GM21717 (cell line): ENCODE results near the gene AGPAT3.

Source experiments
- ATAC-seq: cut with Tn5 transposase; IDR thresholded peaks from one replicate; pipeline ENCODE4 v1.9.1; 2021; ENCODE audit warnings: mild to moderate bottlenecking, moderate library complexity; ENCODE audit not compliant: unreplicated experiment

The AGPAT3 gene

DNA sequence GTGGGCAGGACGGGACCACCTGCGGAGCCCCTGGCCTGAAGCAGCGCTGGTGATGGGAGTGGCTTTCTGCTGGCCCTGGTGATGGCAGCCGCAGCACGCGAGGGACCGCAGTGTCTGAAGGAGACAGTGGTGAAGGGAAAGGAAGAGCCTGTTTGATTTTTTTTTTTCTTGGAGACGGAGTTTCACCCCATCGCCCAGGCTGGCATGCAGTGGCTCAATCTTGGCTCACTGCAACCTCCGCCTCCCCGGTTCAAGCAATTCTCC, 106.9 kb downstream of the AGPAT3 start:
- no peak for ATAC-seq

DNA sequence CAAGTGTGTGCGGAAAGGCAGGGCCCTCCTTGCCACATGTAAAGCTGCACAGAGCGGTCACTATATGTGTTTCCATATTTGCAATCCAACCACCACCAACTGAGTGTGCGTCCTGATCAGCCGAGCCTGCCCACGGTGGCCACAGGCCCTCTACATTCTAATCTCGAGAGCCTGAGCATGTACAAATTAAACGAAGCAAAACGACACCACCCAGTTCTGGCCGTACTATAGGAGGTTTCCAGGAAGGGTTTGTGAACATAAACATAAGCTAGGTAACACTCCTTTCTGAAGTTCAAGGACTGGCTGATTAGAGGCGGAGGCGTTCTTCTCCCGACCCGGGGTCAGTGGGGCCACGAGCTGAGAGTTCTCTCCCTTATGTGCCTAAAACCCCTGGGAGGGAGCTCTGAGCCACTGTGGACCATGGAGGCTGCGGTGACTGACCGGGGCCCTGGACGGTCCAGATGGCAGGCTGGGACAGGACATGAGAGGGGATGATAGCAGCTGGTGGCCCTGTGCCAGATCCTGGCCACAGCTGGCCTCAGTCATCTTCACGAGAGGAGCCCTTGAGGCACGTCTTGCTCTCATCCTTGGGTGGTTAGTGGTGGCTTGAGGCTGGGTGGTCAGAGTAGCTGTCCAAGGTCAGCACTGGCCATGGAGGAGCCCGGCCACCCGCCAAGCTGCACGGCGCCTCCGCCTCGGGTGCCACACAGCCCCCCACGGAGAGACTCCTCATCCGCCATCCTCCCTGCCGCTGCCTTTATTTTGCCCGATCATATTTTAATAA, 108.0 kb downstream of the AGPAT3 start:
- no peak for ATAC-seq

DNA sequence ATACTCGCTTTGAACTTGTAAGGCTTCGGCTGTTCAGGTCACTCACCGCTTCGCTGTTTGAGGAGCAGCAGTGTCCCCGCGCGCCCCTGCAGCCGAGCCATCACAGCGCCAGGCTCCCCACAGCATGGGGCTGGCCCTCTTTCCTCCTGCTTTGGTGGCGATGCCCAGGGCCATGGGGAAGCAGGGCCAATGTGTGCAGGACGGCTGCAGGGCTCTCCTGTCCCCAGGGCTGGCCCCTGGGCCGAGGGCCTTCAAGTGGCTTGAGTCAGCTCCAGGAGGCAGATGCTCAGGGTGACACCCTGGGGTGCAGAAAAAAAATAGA, 108.6 kb downstream of the AGPAT3 start:
- no peak for ATAC-seq

DNA sequence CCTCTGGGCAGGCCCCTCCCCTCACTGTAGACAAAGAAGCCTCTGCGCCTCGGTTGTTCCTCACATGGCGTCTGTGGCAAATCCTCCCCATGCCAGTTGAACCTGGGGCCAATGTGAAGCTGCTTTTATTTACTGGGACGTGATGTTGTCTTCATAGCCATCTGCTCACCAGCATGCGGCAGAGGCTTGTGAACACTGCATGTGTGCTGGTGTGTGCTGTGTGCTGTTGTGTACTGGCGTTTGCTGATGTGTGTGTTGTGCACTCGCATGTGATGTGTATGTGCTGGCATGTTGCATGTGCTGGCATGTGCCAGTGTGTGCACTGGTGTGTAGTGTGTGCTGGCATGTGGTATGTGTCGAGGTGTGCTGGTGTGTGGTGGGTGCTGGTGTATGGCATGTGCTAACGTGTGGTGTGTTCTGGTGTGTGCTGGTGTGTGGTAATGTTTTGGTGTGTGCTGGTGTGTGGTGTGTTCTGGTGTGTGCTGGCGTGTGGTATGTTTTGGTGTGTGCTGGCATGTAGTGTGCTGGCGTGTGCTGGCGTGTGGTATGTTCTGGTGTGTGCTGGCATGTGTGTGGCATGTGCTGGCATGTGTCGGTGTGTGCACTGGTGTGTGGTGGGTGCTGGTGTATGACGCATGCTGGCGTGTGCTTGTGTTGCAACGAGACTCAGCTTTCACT, 109.9 kb downstream of the AGPAT3 start:
- ATAC-seq = no peak

DNA sequence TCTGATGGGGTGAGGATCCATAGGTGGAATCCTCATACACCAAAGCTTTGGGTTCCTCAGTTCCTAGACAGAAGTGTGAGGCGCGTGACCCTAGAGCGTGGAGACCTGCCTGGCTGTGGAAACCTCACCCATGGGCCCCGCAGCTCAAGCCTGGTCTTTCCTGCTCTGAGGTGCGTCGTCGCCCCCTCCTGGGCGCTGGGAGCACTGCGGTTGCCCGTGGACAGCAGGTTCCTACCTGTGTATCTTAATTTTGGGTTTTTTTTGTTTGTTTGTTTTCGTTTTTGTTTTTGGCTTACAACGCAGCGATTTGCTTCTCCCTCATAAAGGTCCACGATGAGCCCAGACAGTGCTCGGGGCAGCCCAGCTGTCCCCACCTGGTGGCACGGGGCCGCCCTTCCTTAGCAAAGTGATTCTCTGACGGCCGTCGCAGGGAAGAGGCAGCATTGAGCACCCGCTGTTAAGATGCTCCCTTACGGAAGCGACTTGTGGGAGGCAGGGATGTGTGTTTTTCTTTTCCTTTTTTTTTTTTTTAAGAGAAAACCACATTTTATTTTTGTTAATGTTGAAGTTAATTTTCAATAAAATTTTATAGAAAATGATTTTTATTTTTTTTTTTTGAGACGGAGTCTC, 110.6 kb downstream of the AGPAT3 start:
- no peak for ATAC-seq

DNA sequence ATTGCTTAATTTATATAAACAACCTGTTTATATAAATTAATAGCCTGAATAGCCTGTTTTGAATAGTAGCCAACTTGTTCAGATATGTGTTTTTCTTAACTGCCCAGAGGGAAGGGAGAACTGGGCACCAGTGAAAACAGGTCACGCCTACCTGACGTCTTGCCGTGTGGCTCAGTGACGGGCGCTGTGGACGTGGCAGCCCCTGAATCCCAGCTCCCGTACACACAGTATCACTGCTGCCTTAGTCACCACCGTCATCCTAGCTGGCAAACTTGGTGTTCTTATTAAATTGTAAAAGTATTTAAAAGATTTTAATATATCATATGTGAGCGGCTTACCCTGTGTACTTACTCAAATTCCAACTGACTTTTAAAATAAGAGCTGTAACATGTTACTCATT, 111.6 kb downstream of the AGPAT3 start:
- no peak for ATAC-seq

DNA sequence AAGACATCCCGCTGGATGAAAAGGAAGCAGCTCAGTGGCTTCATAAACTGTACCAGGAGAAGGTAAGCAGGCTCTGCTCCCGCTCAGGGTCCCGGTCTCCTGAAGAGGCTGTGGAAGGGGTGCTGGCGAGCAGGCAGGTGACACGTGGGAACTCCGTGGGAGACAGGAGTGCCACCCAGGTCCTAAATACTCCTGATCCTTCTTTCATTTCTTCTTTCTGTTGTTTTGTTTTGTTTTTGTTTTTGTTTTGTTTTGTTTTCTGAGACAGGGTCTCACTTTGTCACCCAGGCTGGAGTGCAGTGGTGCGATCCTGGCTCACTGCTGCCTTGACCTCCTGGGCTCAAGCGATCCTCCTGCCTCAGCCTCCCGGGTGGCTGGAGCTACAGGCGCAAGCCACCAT, 113.0 kb downstream of the AGPAT3 start:
- no peak for ATAC-seq

DNA sequence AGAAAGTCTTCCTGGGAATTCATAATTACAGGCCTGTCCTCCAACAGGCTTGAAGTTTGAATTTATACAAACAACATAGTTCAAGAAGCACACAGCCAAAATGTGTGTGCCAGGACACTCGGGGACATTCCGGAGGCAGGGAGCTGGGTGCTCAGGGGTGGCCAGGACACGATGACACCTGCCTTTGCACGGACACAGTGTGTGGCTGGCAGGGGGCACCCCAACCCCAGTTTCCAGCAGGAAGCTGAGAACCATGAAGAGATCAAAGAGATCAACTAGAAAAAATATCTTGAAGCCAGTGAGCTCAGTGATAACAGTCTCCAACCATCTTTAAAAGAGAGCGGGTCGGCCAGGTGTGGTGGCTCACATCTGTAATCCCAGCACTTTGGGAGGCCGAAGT, 114.6 kb downstream of the AGPAT3 start:
- no peak for ATAC-seq

DNA sequence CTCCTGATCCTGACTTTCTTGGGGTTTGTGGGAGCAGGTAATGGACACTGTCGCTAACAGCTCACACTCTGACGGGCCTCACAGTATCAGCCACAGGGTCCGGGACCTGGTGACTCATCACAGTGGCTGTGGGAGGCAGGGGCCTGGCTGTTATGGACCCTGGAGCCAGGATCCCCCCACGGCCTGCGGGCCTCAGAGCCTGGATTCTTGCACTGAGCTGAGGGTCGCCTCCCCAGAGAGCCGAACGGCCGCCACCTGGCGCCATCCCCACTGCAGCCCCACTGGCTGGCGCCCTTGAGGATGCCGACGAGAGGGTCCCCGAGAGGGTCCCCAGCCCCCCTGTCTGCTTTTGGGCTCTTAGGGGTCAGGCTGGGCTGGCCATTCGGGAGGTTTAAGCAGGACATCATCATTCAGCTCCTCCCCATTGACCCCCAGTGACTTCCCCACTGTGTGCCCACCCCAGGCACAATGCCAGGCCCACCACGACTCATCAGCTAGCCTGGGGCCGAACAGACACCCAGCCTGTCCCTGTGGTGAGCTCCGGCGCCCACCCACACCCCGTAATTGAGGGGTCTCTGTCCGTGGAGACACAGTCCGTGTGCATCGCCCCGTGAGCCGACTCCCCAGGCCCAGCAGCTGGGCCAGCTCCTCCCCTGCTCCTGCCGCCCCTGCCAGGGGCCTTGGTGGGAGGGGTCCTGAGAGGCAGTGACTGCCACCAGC, 116.3 kb downstream of the AGPAT3 start:
- ATAC-seq = no peak

DNA sequence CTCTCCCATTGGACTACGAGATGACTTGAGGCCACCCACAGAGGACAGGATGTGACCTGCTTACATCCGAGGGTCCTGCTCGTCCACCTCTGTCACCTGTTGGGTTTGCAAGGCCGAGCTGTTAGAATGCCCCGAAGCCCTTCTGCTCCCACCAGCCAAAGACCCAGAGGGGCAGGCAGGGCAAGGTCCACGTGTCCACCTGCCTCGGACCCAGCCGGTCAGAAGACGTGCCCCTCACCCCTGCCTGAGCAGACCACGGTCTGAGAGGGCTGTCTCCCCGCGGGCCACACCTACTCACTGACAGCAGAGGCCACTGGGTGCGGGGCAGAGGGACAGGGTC, 116.8 kb downstream of the AGPAT3 start:
- ATAC-seq = no peak

DNA sequence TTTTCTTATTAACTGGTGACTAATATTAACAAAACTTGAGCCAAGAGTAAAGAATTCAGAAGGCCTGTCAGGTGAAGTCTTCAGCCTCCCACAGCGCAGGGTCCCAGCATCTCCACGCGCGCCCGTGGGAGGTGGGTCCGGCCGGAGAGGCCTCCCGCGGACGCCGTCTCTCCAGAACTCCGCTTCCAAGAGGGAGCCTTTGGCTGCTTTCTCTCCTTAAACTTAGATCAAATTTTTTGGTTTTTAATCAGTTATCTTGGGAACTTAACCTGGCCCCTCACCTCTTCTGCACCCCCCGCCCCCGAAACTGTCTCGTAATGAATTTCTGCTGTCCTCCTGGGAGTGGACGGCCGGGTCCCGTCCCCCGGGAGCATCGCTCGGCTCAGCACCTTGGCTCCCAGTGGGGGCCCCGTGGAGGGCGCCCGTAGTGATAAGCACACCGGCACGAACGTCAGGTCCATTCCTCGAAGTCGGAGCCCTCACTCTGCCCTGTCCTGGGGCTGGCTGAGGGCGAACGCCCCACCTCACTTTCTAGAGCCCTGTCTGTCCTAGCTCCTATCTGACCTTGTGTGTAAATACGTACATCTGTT, 117.6 kb downstream of the AGPAT3 start:
- no peak for ATAC-seq

DNA sequence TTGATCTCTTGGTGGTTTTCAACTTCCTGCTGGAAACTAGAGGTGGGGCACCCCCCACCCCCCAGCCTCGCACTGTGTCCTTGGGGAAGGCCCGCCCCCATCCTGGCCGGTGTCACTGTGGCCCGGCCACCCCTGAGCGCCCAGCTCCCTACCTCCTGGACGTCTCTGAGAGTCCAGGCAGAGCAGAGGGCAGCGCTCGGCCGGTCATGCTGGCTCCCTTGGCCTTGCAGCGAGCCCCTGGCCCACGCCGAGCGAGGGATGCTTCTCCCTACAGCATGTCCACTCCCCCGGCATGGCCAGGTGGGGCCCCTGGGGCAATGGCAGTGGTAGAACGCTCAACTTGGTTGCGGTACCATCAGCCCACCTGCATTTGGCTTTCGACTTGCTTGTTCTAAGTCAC, 118.4 kb downstream of the AGPAT3 start:
- ATAC-seq = no peak

DNA sequence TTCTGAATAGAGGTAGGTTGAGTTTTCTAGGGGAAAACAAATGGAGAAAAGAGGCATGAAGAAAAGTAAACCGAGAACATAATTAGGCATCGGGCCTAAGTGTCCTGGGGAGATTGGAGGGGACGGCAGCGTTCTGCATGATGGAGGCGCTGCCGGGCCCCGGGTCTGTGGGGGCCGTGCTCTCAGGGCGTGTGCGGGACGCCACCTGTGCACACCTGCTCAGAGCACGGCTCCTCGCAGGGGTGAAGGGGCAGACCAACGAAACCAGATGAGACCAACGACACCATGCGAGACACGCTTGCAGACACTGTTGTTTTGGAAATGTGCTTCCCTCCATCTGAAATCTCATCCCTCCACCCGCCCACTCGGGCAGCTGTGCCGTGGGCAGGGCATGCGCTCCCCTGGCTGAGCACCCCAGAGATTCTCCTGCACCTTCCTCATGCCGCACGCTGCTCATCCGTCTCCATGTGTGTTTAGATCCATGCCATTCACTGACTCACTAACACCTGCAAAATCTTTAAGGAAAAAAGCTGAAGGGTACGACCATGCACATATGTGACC, 118.9 kb downstream of the AGPAT3 start:
- ATAC-seq = no peak

DNA sequence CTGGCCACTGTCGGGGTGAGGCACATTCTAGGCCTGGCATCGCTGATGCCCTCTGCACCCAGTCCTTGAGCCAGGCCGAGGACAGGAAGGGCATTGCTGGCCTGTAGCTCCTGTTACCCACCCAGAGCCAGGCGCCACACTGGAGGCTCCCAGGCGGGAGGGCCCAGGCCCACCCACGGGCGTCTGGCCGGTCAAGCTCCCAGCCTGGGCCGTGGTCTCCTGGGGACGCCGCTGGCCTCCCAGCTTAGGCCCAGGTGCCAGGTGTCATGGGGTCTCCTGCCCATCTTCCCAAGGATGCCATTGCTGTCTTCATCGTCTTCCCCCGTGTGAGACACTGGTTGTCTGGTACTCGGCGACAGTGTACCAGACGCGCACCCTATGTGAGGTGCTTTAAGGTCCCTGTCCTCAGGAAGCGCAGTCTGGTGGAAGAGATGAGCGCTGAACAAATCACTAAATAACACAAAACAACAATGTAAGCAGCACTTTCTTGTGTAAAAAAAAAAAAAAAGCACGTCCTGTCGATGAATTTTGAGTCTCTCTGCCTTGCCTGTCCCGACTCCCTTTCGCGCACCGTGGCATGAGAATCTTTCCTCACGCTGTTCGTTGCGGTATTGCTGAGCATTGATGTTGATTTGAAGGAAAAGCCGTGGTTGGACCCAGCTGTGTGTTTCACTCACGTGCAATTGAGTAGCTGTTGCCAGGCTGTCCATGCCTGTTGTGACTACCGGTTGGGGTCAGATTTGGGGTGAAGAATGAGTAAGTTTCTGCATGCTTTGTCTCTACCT, 120.1 kb downstream of the AGPAT3 start:
- no peak for ATAC-seq

DNA sequence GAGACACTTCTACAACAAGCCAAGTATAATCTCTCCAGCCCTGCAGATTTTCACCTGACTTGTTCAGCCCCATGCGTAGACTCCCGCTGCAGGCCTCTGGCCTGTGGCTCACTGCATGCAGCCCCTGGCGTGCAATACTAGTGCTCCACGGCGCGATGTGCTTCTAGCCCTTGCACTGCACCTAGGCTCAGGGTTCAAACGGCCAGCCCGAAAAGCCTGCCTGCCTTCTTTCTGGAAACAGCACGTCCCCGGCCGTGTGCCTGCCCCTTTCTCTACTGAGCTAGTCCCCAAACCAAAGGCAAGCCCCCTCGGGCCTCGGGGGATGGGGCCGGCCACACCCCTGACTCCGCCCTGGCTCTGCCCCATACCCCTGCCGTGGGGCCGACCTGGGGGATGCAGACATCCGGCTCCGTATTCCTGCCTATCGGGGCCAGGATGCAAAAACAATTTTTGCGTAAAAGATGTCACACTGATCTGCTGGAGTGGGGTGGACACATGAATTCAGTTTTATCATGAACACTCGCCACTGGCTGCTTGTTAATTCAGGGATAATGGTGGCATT, 120.7 kb downstream of the AGPAT3 start:
- no peak for ATAC-seq

DNA sequence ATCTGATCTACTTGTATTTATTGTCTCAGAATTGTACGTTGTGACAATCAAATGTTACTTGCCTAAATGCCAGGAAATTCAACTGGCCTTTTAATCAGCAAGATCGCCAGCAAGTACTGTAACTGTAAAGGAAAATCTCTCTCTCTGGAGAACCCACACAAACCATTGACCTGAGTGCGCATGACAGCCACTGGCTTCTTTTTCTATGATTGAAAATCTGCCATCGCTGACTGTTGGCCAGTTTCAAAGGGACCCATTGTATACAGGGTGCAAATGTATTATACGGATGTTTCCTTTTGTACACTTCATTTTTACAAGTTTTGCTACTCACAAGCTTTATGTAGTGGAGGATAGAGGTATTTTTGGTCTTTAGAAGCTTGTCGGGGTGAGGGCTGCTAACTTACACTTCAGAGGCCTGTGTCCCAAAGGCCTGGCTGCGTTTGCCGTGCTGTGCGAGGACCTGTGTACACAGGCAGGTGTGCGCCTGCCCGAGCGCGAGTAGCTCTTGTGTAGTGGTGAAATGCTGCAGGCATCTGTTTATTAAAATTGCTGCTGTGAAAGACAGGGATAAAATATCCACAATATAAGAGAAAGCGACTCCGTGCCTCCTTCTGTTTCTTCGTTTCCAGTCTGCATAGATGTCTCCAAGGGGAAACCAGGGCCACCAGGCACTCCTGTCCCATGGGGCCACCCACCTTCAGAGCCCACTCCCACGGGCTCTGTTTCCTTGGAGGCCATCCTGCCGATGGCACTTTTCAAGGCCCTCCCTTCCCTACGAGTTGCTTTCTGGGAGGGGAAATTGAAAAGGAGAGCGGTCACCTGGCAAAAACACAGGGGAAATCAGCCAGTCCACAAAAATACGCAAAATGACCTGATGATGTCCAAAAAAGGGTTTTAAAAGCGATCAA, 121.8 kb downstream of the AGPAT3 start:
- no peak for ATAC-seq

DNA sequence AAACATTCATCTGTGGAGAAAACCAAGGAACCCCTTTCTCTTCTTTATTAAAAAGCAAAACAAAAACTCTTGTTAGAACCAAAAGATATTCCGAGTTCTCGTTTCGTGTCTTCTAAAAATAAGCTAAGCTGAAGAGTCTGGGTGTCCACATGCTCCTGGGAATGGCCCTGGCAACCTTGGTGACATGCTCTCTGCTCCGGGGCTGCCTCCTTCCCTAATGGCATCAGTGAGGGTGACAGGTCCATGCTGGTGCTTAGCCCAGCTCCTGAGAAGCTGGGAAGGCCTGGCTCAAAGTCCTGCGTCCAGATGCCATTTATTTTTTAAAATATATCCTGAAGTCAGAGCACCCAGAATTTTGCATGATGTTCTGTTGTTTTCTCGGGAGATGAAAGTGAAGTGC, 122.5 kb downstream of the AGPAT3 start:
- ATAC-seq = no peak

DNA sequence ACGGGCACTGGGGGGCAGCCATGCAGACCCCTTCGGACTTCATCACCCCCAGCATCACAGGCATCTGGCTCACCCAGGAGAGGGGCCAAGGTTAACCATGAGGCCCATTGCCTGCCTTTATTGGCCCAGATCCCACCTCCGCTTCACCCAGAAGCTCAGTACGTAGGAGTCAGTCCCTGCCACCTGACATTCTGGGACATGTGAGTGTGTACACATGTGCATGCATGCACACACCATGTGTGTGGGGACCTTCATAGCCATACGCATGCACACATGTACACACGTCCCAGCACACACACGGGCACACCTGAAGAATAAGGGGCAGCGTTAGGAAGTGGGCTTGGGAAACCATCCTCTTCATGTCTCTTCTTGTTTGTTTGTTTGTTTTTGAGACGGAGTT, 123.0 kb downstream of the AGPAT3 start:
- ATAC-seq = no peak

DNA sequence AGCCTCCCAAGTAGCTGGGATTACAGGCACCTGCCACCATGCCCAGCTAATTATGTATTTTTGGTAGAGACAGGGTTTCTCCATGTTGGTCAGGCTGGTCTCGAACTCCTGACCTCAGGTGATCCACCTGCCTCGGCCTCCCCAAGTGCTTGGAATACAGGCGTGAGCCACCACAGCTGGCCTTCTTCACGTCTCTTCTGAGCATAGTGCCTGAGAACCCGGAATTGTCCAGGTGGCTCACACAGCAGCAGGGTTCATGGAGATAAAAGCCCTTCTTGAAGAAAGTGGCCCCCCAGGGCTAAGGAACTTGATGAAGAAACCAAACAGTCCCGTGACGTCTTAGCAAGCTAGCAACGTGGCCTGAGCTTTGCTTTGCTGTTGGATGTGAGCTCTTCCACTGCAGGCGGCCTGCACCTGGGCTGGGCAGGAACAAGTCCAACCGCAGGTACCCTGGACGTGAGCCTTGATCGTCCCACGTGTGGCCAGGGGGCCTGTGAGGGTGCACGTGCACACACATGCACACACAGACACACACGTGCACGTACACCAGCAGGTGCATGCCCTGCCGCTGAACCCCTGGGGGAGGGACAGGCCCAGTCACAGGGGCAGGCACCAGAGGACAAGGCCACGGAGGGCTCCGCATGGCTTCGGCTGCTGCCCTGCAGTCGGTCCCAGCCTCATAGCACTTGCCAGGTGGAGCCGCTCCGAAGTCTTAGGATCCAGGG, 123.6 kb downstream of the AGPAT3 start:
- ATAC-seq = no peak
